Inflammatory macrophage treated with lipopolysaccharide for 1 hour (primary cell): ENCODE measurements around the gene IARS2.
"Not testable (repeated sequence)": the region's sequence is repeated elsewhere in the genome, so short reads cannot be mapped to it uniquely, and the experiment has no call there.

Experiments used
- DNase-seq, 2 donors: peaks; one replicate each; pipeline ENCODE4 v3.0.0-alpha.2; 2020 to 2022

IARS2 gene

DNA sequence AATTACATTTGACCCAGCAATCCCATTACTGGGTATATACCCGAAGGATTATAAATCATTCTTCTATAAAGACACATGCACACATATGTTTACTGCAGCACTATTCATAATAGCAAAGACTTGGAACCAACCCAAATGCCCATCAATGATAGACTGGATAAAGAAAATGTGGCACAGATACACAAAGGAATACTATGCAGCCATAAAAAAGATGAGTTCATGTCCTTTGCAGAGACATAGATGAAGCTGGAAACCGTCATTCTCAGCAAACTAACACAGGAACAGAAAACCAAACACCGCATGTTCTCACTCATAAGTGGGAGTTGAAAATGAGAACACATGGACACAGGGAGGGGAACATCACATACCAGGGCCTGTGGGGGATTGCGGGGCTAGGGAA is 76.0 kb downstream of the IARS2 start:
- not testable (repeated sequence) for DNase-seq

DNA sequence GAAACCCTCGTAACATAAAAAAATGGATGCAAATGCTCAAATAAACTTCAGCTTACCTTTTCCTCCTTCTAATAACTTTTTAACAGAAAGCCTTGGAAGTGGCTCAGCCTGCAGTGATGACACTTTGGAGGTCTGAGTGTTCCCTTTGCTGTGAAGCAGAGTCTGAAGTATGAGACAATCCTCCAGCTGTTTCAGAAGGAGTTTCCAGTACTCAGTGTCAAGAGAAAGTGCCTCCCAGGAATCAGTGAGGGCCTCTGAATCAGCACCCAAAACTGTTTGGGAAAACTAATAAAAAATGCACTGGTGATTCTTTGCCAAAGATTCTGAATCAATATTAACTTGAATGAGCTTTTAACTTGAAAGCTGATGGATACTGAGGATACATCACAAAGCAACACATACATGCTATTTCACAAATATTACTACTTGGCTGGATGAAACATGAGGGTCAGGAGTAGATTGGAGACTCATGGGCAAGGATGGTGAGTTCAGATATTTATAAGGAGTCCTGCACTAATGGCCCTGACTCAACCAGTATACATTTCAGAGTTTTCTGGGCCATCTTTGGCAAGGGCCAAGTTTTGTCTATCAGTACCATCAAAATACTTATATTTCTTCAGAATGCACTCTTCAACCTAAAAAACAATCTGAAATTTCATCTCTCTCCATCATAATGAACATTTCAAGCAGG is 77.0 kb downstream of the IARS2 start:
- DNase-seq: no peak

DNA sequence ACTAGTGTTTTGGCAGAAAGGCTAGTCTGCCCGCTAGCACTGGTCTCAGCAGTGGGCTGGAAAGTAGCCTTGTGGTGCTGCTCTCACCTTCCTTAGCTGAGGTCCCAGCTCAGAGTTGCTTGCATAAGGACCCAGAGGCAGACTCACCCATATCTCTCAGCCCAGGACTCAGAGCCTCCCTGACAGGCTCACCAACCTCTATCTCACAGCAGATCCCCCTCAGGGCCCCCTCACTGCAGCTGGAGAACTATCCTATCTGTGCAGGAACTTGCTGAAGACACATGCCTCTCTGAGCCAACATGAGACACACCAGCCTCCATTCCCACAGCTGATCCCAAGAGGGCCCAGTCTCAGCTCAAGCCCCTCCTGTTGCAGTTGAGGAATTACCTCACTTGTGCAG is 82.6 kb downstream of the IARS2 start:
- DNase-seq: no peak

DNA sequence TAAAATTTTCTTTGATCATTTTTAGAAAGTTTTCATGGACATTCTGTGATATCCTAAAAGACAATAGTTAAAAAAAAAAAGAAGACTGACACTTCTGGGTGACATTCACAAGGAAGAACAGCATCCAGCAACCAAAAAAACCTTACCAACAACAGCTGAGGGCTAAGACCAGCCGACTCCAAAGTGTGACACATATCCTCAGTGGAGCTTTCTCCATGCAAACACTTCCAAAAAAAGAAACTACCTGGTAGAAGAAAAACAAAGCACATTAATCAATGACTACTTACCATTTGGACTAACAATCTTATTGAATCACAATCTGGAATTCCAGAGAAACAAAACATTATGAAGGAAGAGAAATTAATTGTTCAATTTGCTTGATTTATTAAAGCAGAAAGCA is 88.2 kb downstream of the IARS2 start:
- no peak for DNase-seq

DNA sequence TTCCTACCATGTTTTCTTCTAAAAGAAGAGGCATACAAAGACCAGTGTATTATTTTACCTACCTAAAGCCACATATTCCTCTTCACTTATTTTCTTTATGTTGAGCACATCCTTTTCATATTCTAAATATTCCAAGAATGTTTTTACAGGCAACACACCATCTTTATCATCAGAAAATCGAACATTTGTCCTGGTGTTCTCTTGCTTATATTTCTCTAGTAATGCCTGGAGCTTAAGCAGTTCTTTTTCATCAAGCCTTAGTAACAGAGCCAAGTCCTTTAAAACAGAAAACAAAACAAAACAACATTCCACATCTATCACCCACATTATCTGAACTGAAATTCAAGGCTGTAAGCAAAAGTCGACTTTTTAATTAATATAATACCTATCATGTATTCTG is 88.7 kb downstream of the IARS2 start:
- DNase-seq: no peak

DNA sequence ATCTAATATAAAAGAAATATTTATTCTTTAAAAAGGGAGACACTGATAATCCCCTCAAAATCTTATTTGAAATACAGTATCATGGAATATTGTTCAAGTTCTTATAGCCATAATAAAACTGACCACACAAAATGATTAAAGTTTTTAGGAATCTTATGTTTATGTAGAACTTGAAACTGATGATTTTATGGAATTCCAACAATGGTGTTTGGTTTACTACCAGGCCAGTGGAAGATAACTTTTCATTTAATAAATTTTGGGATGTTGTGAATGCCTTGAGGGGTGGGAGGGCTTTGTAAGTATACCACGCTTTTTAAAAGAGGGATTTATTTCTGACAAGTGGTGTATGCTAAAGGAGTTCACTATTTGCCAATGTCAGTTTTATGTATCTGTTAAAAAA is 90.6 kb downstream of the IARS2 start:
- DNase-seq: no peak

DNA sequence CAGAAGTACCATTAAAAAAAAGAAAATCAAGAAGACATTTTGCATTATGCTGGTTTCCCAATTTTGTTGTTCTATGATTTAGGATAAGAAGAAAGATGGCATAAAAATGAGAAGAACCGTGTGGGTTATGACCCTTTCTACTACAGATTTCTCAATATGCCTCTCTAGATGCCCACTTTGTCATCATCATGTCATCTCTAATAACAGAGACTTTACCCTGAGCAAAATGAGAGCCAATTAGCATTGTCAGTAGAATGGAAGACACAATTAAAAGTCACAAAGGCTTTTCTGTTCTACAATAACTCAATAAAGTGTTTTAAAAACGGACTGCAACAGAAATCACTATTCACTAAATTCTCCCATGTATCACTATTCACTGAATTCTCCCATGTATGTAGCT is 92.8 kb downstream of the IARS2 start:
- no peak for DNase-seq

DNA sequence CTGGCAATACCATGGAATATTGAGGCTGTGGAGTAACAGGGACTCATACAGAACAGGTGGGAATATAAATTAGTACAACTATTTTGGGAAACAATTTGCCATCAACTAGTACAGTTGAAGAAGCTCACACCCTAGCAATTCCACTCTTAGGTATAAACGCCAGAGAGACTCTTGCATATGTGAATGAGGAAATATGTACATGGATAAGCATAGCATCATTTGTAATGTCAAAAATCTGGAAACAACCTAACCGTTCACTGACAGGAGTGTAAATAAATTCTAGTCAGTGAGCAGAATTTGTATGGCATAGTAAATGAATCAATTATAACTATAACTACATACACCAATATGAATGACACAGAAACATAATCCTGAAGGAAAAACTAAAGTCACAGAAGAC is 94.6 kb downstream of the IARS2 start:
- DNase-seq: no peak

DNA sequence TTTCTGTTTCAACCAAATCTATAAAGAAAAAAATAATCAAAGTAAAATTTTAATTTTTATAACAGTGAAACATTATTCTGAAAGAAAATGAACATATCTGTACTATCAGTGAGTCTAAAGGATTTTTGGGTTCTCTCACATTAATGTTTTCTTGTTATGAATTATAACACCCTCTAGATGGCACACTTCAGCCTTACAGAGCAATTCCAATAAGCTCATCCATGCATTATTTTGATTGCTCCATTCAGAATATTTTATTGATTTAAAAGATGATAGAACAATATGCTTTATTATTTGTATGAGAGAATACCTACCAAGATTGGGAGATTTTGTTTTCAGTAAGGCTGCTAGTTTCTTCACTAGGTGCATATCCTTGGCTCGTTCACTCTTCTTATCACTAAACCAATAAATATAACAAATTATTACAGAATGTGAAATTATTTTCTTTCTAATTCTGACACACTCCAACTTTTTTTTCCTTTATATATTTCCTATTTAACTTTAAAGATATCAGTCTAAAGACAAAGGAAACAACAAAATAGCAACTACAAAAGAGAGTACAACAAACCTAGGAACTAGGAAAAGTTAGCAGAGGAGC is 95.9 kb downstream of the IARS2 start:
- DNase-seq: peak; percentile 4 to 28

DNA sequence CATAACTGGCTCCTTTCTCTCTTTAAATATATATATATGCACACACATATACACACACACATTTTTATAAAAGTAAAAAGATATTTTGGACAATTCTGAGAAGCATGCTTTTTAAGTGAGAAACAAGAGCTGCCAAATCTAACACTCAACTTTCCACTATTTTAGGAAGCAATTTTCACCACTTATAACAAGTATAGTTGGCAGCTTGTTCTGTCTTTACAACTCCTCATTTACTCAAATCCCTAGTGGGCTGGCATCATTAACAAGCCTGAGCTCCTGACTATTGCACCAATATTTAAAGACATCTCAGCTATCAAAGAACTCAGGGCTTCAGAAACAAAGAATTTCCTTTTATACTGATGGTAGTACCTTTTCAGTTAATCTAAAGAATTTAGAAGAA is 101.8 kb downstream of the IARS2 start:
- no peak for DNase-seq
